Vagina (tissue), 2 donors: Measurements from ENCODE around the gene COMMD2.

Experiments
- CTCF ChIP-seq, 3 experiments: fragments of 450-650 bp in 2 of 3; fragments of 200-600 bp in 1 of 3; sonication (generic) in 1 of 3; IDR thresholded peaks; one replicate each; pipeline ENCODE4 v1.5.1; 2017 to 2019; ENCODE audit warnings: antibody characterized with exemption in 3 of 3, mild to moderate bottlenecking in 2 of 3, moderate library complexity in 2 of 3
- POLR2A ChIP-seq, 2 donors: fragments of 450-650 bp; IDR thresholded peaks; one replicate each; pipeline ENCODE4 v1.6.1; 2017; ENCODE audit warnings: antibody characterized with exemption in 2 of 2, mild to moderate bottlenecking in 2 of 2, moderate library complexity in 2 of 2
- POLR2AphosphoS5 ChIP-seq, 2 donors: sonication (generic); formaldehyde crosslinking; IDR thresholded peaks; one replicate each; pipeline ENCODE4 v1.9.0; 2017; ENCODE audit warnings: antibody characterized with exemption in 2 of 2, mild to moderate bottlenecking in 2 of 2, low read depth in 1 of 2; ENCODE audit not compliant: insufficient read depth in 1 of 2

- TF ChIP-seq CTCF (IDR thresholded peaks at IDR 0.05): no peak
- TF ChIP-seq POLR2A (IDR thresholded peaks at IDR 0.05): no peak
- TF ChIP-seq POLR2AphosphoS5 (IDR thresholded peaks at IDR 0.05; ENCODE audit: insufficient read depth in 1 of 2, low read depth in 1 of 2): no peak
These were observed 31.3 kb upstream of the COMMD2 start for GRCh38 chr3:149783576-149783975.
